ENCODE results near the gene RTN4RL2.
A peak's percentile ranks its signal among the peaks of the same experiment; 100 is the strongest.

RTN4RL2 gene

GRCh38 chr11:57463671-57464538 is 3.6 kb downstream of the RTN4RL2 start:
- DNase-seq: peak in 1 of 2 experiments; percentile 53

GRCh38 chr11:57464539-57465181 is 4.3 kb downstream of the RTN4RL2 start:
- no peak for DNase-seq

- DNase-seq: no peak
Observed at GRCh38 chr11:57466680-57467079, 6.4 kb downstream of the RTN4RL2 start.

- no peak for DNase-seq
Observed at GRCh38 chr11:57467508-57468157, 7.3 kb downstream of the RTN4RL2 start.

- no peak for DNase-seq
Observed at GRCh38 chr11:57468276-57468675, 7.9 kb downstream of the RTN4RL2 start.

GRCh38 chr11:57469268-57469667 is 8.9 kb downstream of the RTN4RL2 start:
- no peak for DNase-seq

- DNase-seq: no peak
Observed at GRCh38 chr11:57471496-57471895, 11.2 kb downstream of the RTN4RL2 start.

GRCh38 chr11:57473285-57473841 is 13.0 kb downstream of the RTN4RL2 start:
- DNase-seq: peak; percentile 34 to 45

GRCh38 chr11:57474017-57474802 is 13.9 kb downstream of the RTN4RL2 start:
- no peak for DNase-seq

- no peak for DNase-seq
Observed at GRCh38 chr11:57474803-57475115, 14.4 kb downstream of the RTN4RL2 start.

- DNase-seq: no peak
Observed at GRCh38 chr11:57475191-57475590, 14.9 kb downstream of the RTN4RL2 start.

GRCh38 chr11:57475671-57476046 is 15.3 kb downstream of the RTN4RL2 start:
- no peak for DNase-seq

GRCh38 chr11:57476047-57476756 is 15.9 kb downstream of the RTN4RL2 start:
- DNase-seq: no peak

- DNase-seq: no peak
Observed at GRCh38 chr11:57476757-57477506, 16.6 kb downstream of the RTN4RL2 start.

- DNase-seq: no peak
Observed at GRCh38 chr11:57477507-57478189, 17.3 kb downstream of the RTN4RL2 start.

GRCh38 chr11:57479021-57479663 is 18.8 kb downstream of the RTN4RL2 start:
- no peak for DNase-seq

- DNase-seq: no peak
Observed at GRCh38 chr11:57479911-57480310, 19.6 kb downstream of the RTN4RL2 start.

GRCh38 chr11:57480409-57481137 is 20.2 kb downstream of the RTN4RL2 start:
- DNase-seq: peak; percentile 82 to 94

- no peak for DNase-seq
Observed at GRCh38 chr11:57481315-57481714, 21.0 kb downstream of the RTN4RL2 start.

Data from NCI-H524 (cell line).